ENCODE data around the gene STARD13.

DNA sequence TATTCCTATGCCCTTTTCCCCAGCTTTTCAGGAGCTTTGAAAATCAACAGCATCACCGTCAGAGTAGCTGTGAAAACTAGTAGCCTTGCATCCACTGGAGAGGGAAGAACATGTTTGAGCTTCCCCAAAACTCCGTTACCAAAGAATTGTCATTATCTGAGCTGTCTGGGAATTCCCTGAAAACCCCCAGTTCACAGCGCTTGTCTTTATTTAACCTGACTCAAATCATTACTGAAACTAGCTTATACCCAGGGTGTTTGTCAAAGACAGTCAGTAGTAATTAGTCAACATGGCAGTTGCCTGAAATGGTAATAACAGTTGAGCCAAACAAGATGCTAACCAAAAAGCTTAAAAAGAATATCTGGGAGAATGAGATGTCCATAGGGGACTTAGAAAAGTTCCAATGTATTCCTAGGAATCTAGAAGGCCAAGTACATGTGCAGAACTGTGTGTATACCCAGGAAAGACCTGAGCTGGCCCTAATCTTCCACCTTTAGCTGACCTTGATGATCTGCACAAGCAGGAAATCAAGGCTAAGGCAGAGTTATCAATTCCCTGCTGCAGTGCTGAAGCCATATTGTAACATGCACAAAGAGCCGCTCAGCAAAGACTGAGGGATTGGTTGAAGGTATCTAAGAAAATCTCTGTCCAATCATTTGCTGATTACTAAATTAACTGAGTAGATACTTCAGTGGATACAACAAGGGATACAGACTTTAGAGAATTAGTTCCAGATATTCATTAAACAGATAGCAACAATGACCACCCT lies 138.5 kb downstream of the STARD13 start:
- TF ChIP-seq, protein P1, sequence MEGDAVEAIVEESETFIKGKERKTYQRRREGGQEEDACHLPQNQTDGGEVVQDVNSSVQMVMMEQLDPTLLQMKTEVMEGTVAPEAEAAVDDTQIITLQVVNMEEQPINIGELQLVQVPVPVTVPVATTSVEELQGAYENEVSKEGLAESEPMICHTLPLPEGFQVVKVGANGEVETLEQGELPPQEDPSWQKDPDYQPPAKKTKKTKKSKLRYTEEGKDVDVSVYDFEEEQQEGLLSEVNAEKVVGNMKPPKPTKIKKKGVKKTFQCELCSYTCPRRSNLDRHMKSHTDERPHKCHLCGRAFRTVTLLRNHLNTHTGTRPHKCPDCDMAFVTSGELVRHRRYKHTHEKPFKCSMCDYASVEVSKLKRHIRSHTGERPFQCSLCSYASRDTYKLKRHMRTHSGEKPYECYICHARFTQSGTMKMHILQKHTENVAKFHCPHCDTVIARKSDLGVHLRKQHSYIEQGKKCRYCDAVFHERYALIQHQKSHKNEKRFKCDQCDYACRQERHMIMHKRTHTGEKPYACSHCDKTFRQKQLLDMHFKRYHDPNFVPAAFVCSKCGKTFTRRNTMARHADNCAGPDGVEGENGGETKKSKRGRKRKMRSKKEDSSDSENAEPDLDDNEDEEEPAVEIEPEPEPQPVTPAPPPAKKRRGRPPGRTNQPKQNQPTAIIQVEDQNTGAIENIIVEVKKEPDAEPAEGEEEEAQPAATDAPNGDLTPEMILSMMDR (IDR thresholded peaks at IDR 0.05) = no peak
- no peak for TF ChIP-seq POLR2A (IDR thresholded peaks at IDR 0.05)
